Measurements from ENCODE around the gene PGM1.

PGM1 gene

GRCh38 chr1:63682936-63683335 lies 89.7 kb downstream of the PGM1 start:
- no peak for TF ChIP-seq CTCF (IDR thresholded peaks at IDR 0.05; ENCODE audit: low read depth, low read length)
- no peak overlapping the region for H3K4me3 ChIP-seq (ENCODE audit: low read depth, low read length)

GRCh38 chr1:63683759-63684158 lies 90.5 kb downstream of the PGM1 start:
- no peak for TF ChIP-seq CTCF (IDR thresholded peaks at IDR 0.05; ENCODE audit: low read depth, low read length)
- no peak overlapping the region for H3K4me3 ChIP-seq (ENCODE audit: low read depth, low read length)

- TF ChIP-seq CTCF (IDR thresholded peaks at IDR 0.05; ENCODE audit: low read depth, low read length): no peak
- no peak overlapping the region for H3K4me3 ChIP-seq (ENCODE audit: low read depth, low read length)
These were observed 93.5 kb downstream of the PGM1 start for GRCh38 chr1:63686696-63687095.

GRCh38 chr1:63688302-63688890 lies 95.2 kb downstream of the PGM1 start:
- no peak overlapping the region for H3K4me3 ChIP-seq (ENCODE audit: low read depth, low read length)
- no peak for TF ChIP-seq CTCF (IDR thresholded peaks at IDR 0.05; ENCODE audit: low read depth, low read length)

GRCh38 chr1:63690966-63691700 lies 97.9 kb downstream of the PGM1 start:
- TF ChIP-seq CTCF (IDR thresholded peaks at IDR 0.05; ENCODE audit: low read depth, low read length): no peak
- H3K4me3 ChIP-seq (ENCODE audit: low read depth, low read length): no peak overlapping the region

- H3K4me3 ChIP-seq (ENCODE audit: low read depth, low read length): no peak overlapping the region
- TF ChIP-seq CTCF (IDR thresholded peaks at IDR 0.05; ENCODE audit: low read depth, low read length): peak; percentile 33; the same call in 1 of the 2 replicates
These were observed 98.7 kb downstream of the PGM1 start for GRCh38 chr1:63691701-63692425.

All from WI38 (cell line).